ENCODE measurements around the gene SLC16A4. TPM values are rescaled to one million over a fixed set of nuclear protein-coding genes. Genes with fewer than 3 reads are reported as not detected.

Gene SLC16A4
- total RNA-seq, 1 experiment from 2014 or later = 0.28 TPM

DNA sequence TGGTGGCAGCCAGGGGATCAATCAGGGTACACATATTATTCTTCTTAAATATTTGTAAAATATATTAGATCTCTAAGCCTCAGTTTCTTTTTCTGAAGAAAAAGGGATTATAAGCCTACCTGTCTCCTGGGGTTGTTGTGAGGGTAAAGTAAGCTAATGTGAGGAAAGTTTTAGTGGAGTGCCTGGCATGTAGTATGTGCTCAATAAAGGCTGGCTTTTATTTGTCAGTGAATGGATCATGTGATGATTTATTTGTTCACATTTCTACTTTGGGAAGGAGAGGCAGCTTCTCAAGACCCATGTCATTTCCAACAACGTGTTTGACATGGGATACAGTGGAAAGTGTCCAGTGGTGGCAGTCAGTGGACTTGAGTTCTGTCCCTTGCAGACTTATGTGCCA is 64.0 kb downstream of the SLC16A4 start:
- H3K4me3 Mint-ChIP-seq = no peak overlapping the region
- no peaks in the 10 kb centered on the region for H3K27me3 Mint-ChIP-seq (ENCODE audit: low read depth)
- no peak for TF ChIP-seq ZNF138 (CRISPR knock-in tag; conservative IDR thresholded peaks at IDR 0.05)
- TF ChIP-seq, protein P1, sequence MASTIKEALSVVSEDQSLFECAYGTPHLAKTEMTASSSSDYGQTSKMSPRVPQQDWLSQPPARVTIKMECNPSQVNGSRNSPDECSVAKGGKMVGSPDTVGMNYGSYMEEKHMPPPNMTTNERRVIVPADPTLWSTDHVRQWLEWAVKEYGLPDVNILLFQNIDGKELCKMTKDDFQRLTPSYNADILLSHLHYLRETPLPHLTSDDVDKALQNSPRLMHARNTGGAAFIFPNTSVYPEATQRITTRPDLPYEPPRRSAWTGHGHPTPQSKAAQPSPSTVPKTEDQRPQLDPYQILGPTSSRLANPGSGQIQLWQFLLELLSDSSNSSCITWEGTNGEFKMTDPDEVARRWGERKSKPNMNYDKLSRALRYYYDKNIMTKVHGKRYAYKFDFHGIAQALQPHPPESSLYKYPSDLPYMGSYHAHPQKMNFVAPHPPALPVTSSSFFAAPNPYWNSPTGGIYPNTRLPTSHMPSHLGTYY (CRISPR knock-in tag; IDR thresholded peaks at IDR 0.05) = no peak
- TF ChIP-seq, protein P2, sequence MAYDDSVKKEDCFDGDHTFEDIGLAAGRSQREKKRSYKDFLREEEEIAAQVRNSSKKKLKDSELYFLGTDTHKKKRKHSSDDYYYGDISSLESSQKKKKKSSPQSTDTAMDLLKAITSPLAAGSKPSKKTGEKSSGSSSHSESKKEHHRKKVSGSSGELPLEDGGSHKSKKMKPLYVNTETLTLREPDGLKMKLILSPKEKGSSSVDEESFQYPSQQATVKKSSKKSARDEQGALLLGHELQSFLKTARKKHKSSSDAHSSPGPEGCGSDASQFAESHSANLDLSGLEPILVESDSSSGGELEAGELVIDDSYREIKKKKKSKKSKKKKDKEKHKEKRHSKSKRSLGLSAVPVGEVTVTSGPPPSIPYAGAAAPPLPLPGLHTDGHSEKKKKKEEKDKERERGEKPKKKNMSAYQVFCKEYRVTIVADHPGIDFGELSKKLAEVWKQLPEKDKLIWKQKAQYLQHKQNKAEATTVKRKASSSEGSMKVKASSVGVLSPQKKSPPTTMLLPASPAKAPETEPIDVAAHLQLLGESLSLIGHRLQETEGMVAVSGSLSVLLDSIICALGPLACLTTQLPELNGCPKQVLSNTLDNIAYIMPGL (CRISPR knock-in tag; IDR thresholded peaks at IDR 0.05) = no peak
- no peaks in the 10 kb centered on the region for H3K9me3 Mint-ChIP-seq
- H3K4me1 Mint-ChIP-seq = peaks cover 4% of the 10 kb centered on the region; the same call in 1 of the 2 replicates
- CTCF ChIA-PET = interaction anchor here (1.7 to 2.5 kb wide), 2 partner anchors 14 to 119 kb away, joined by 8 to 12 read pairs; no protein-coding TSS in a partner anchor
- ATAC-seq = no peak
- POLR2A ChIA-PET = no interaction called here
- H3K27ac Mint-ChIP-seq = no peak overlapping the region
- DNase-seq (ENCODE audit: low spot score) = no peak
- H3K36me3 Mint-ChIP-seq = no peaks in the 10 kb centered on the region

DNA sequence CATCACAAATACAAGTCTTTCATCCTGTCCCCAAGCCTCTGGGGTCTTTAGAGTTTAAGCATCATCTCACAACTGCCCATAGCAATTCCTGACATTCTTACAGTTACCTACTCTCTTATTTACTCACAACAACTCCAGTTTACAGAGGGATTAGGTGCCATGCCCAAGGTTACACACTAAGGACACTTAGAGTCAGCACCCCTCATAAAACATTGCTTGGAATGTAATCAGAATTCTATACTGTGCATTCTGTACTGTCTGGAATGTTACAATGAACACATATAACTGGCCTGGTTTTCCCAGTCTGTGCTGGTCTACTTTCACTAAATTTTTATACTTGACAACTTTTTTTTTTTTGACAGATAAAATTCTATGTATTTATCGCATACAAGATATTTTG is 66.2 kb downstream of the SLC16A4 start:
- Mint-ChIP-seq H3K9me3 (peaks cover under 1% of the 10 kb centered on the region), H3K4me3 (no peak overlapping the region), H3K27ac (no peak overlapping the region), H3K36me3 (no peaks in the 10 kb centered on the region), H3K4me1 (peaks cover 4% of the 10 kb centered on the region; the same call in 1 of the 2 replicates), H3K27me3 (ENCODE audit: low read depth) (no peaks in the 10 kb centered on the region)
- CTCF ChIA-PET = interaction anchor here (2.5 kb wide), 1 partner anchor 117 kb away, joined by 8 read pairs; no protein-coding TSS in a partner anchor
- DNase-seq (ENCODE audit: low spot score) (no peak), ATAC-seq (no peak)
- no peak for TF ChIP-seq ZNF396 (CRISPR knock-in tag; IDR thresholded peaks at IDR 0.05; ENCODE audit: borderline replicate concordance)
- TF ChIP-seq, protein P3, sequence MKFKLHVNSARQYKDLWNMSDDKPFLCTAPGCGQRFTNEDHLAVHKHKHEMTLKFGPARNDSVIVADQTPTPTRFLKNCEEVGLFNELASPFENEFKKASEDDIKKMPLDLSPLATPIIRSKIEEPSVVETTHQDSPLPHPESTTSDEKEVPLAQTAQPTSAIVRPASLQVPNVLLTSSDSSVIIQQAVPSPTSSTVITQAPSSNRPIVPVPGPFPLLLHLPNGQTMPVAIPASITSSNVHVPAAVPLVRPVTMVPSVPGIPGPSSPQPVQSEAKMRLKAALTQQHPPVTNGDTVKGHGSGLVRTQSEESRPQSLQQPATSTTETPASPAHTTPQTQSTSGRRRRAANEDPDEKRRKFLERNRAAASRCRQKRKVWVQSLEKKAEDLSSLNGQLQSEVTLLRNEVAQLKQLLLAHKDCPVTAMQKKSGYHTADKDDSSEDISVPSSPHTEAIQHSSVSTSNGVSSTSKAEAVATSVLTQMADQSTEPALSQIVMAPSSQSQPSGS (CRISPR knock-in tag; IDR thresholded peaks at IDR 0.05; ENCODE audit: borderline replicate concordance, low read depth) = no peak
- TF ChIP-seq ETV6 (CRISPR knock-in tag; IDR thresholded peaks at IDR 0.05) = no peak
- POLR2A ChIA-PET = no interaction called here

DNA sequence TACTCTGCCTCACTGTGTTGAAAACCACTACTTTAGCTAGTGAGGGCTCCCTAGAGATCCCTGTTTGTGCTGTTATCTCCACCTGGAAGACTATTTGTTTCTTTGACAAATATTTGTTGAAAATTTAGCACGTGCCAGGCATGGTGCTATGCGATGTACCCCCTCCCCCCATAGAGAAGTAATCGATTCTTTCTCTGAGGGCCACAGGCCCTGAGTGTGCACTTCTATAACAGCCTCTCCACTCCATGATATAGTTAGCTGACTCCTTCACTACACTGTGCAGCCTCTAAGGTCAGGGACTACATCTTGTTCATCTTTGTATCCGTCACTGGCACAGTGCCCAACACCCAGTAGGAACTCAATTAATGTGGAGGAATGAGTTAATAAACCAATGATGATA is 69.0 kb downstream of the SLC16A4 start:
- Mint-ChIP-seq H3K36me3 (no peaks in the 10 kb centered on the region), H3K27me3 (ENCODE audit: low read depth) (no peaks in the 10 kb centered on the region), H3K4me3 (no peak overlapping the region), H3K9me3 (peaks cover 7% of the 10 kb centered on the region), H3K4me1 (no peaks in the 10 kb centered on the region), H3K27ac (no peak overlapping the region)
- no peak for TF ChIP-seq NFYB (CRISPR knock-in tag; conservative IDR thresholded peaks at IDR 0.05; ENCODE audit: low read depth)
- TF ChIP-seq, protein P3 (CRISPR knock-in tag; IDR thresholded peaks at IDR 0.05; ENCODE audit: borderline replicate concordance, low read depth) = no peak
- TF ChIP-seq ZNF263 (CRISPR knock-in tag; IDR thresholded peaks at IDR 0.05; ENCODE audit: low read depth) = no peak
- TF ChIP-seq, protein P4, sequence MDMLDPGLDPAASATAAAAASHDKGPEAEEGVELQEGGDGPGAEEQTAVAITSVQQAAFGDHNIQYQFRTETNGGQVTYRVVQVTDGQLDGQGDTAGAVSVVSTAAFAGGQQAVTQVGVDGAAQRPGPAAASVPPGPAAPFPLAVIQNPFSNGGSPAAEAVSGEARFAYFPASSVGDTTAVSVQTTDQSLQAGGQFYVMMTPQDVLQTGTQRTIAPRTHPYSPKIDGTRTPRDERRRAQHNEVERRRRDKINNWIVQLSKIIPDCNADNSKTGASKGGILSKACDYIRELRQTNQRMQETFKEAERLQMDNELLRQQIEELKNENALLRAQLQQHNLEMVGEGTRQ (CRISPR knock-in tag; IDR thresholded peaks at IDR 0.05) = no peak
- no peak for TF ChIP-seq SMAD4 (CRISPR knock-in tag; IDR thresholded peaks at IDR 0.05)
- TF ChIP-seq, protein P5, sequence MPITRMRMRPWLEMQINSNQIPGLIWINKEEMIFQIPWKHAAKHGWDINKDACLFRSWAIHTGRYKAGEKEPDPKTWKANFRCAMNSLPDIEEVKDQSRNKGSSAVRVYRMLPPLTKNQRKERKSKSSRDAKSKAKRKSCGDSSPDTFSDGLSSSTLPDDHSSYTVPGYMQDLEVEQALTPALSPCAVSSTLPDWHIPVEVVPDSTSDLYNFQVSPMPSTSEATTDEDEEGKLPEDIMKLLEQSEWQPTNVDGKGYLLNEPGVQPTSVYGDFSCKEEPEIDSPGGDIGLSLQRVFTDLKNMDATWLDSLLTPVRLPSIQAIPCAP (CRISPR knock-in tag; IDR thresholded peaks at IDR 0.05) = no peak
- TF ChIP-seq ZBTB21 (CRISPR knock-in tag; IDR thresholded peaks at IDR 0.05; ENCODE audit: borderline replicate concordance) = no peak
- no peak for TF ChIP-seq SMAD3 (CRISPR knock-in tag; IDR thresholded peaks at IDR 0.05; ENCODE audit: borderline replicate concordance)
- TF ChIP-seq NFATC4 (CRISPR knock-in tag; IDR thresholded peaks at IDR 0.05) = no peak
- DNase-seq (ENCODE audit: low spot score) (no peak), ATAC-seq (no peak)
- ChIA-PET POLR2A (no interaction called here), CTCF (interaction anchor here (2.3 kb wide), 1 partner anchor 9 kb away, joined by 11 read pairs; no protein-coding TSS in a partner anchor)
